ENCODE data around the gene TIGD3.

TIGD3 gene

GRCh38 chr11:65379698-65380459 lies 25.3 kb downstream of the TIGD3 start:
- Histone ChIP-seq H2BK120ac (ENCODE audit: insufficient read depth, low read length, poor library complexity) (peak overlapping the region; percentile 11), H3K9ac (ENCODE audit: low read length) (no peak overlapping the region), H3K4me3 (ENCODE audit: low read depth, low read length) (no peak overlapping the region), H4K91ac (ENCODE audit: low read depth, low read length) (peak overlapping the region; percentile 30), H3K36me3 (ENCODE audit: control insufficient read depth in 1 of 2, insufficient read depth in 2 of 2, low read length in 2 of 2) (no peaks in the 10 kb centered on the region), H4K12ac (ENCODE audit: low read depth, low read length) (no peak overlapping the region), H3K4ac (ENCODE audit: low read depth, low read length) (no peak overlapping the region), H3K27me3 (ENCODE audit: insufficient read depth, low read length) (no peaks in the 10 kb centered on the region), H2BK12ac (ENCODE audit: low read length) (peak overlapping the region; percentile 61), H3K23ac (ENCODE audit: low read length) (no peak overlapping the region), H3K9me3 (ENCODE audit: insufficient read depth, low read depth, low read length) (peaks cover 3% of the 10 kb centered on the region), H3K18ac (ENCODE audit: low read length) (no peak overlapping the region), H3K79me2 (ENCODE audit: control insufficient read depth, insufficient read depth, low read length, poor library complexity) (peaks cover 5% of the 10 kb centered on the region), H2BK5ac (ENCODE audit: low read depth, low read length, poor library complexity) (peak overlapping the region; percentile 6), H3K4me2 (ENCODE audit: low read length) (no peak overlapping the region), H4K8ac (ENCODE audit: low read depth, low read length) (no peak overlapping the region), H3K79me1 (ENCODE audit: low read length) (peaks cover 27% of the 10 kb centered on the region), H3K14ac (ENCODE audit: low read length) (peak overlapping the region; percentile 29), H3K27ac (ENCODE audit: low read depth, low read length) (no peak overlapping the region), H2AFZ (ENCODE audit: insufficient read depth, low read length, poor library complexity) (no peak overlapping the region), H3K4me1 (ENCODE audit: control insufficient read depth in 1 of 2, insufficient read depth in 2 of 2, low read length in 2 of 2) (peaks cover 29 to 30% of the 10 kb centered on the region in 2 experiments), H2AK5ac (ENCODE audit: low read length) (peak overlapping the region; percentile 72)
- no peak for DNase-seq
- no CpG with 5 or more reads among the region's 13 CpGs for WGBS (ENCODE audit: extremely low coverage, insufficient coverage, insufficient read length)

- Histone ChIP-seq H3K79me2 (ENCODE audit: control insufficient read depth, insufficient read depth, low read length, poor library complexity) (peaks cover 5% of the 10 kb centered on the region), H3K79me1 (ENCODE audit: low read length) (peaks cover 31% of the 10 kb centered on the region), H3K4me3 (ENCODE audit: low read depth, low read length) (no peak overlapping the region), H3K4me1 (ENCODE audit: control insufficient read depth in 1 of 2, insufficient read depth in 2 of 2, low read length in 2 of 2) (peaks cover 34 to 37% of the 10 kb centered on the region in 2 experiments), H3K9ac (ENCODE audit: low read length) (no peak overlapping the region), H3K23ac (ENCODE audit: low read length) (no peak overlapping the region), H3K27ac (ENCODE audit: low read depth, low read length) (no peak overlapping the region), H3K36me3 (ENCODE audit: control insufficient read depth in 1 of 2, insufficient read depth in 2 of 2, low read length in 2 of 2) (no peaks in the 10 kb centered on the region), H4K8ac (ENCODE audit: low read depth, low read length) (no peak overlapping the region), H2BK120ac (ENCODE audit: insufficient read depth, low read length, poor library complexity) (peak overlapping the region; percentile 26), H3K4ac (ENCODE audit: low read depth, low read length) (peak overlapping the region; percentile 13), H3K14ac (ENCODE audit: low read length) (peak overlapping the region; percentile 49), H3K9me3 (ENCODE audit: insufficient read depth, low read depth, low read length) (no peaks in the 10 kb centered on the region), H3K27me3 (ENCODE audit: insufficient read depth, low read length) (no peaks in the 10 kb centered on the region), H2BK5ac (ENCODE audit: low read depth, low read length, poor library complexity) (peak overlapping the region; percentile 6), H4K12ac (ENCODE audit: low read depth, low read length) (no peak overlapping the region), H2AK5ac (ENCODE audit: low read length) (peak overlapping the region; percentile 95), H3K18ac (ENCODE audit: low read length) (peak overlapping the region; percentile 48), H3K4me2 (ENCODE audit: low read length) (no peak overlapping the region), H2BK12ac (ENCODE audit: low read length) (peak overlapping the region; percentile 89), H2AFZ (ENCODE audit: insufficient read depth, low read length, poor library complexity) (no peak overlapping the region), H4K91ac (ENCODE audit: low read depth, low read length) (peak overlapping the region; percentile 80)
- WGBS (ENCODE audit: extremely low coverage, insufficient coverage, insufficient read length) = no CpG with 5 or more reads among the region's 16 CpGs
- DNase-seq = no peak
These were observed 26.0 kb downstream of the TIGD3 start for GRCh38 chr11:65380460-65381119.

- H3K79me2 ChIP-seq (ENCODE audit: control insufficient read depth, insufficient read depth, low read length, poor library complexity) = peaks cover 8% of the 10 kb centered on the region
- H3K27me3 ChIP-seq (ENCODE audit: insufficient read depth, low read length) = no peaks in the 10 kb centered on the region
- no peak overlapping the region for H3K4ac ChIP-seq (ENCODE audit: low read depth, low read length)
- peak overlapping the region; percentile 94 for H4K91ac ChIP-seq (ENCODE audit: low read depth, low read length)
- H3K14ac ChIP-seq (ENCODE audit: low read length) = no peak overlapping the region
- no peaks in the 10 kb centered on the region for H3K9me3 ChIP-seq (ENCODE audit: insufficient read depth, low read depth, low read length)
- peak; percentile 84 to 87 for DNase-seq
- peaks cover 38 to 41% of the 10 kb centered on the region in 2 experiments for H3K4me1 ChIP-seq (ENCODE audit: control insufficient read depth in 1 of 2, insufficient read depth in 2 of 2, low read length in 2 of 2)
- no peak overlapping the region for H2BK12ac ChIP-seq (ENCODE audit: low read length)
- H3K9ac ChIP-seq (ENCODE audit: low read length) = no peak overlapping the region
- H3K4me3 ChIP-seq (ENCODE audit: low read depth, low read length) = no peak overlapping the region
- peak overlapping the region; percentile 86 for H4K8ac ChIP-seq (ENCODE audit: low read depth, low read length)
- peak overlapping the region; percentile 91 for H2BK5ac ChIP-seq (ENCODE audit: low read depth, low read length, poor library complexity)
- peak overlapping the region; percentile 47 for H2AFZ ChIP-seq (ENCODE audit: insufficient read depth, low read length, poor library complexity)
- H3K36me3 ChIP-seq (ENCODE audit: control insufficient read depth in 1 of 2, insufficient read depth in 2 of 2, low read length in 2 of 2) = no peaks in the 10 kb centered on the region
- H2AK5ac ChIP-seq (ENCODE audit: low read length) = no peak overlapping the region
- H4K12ac ChIP-seq (ENCODE audit: low read depth, low read length) = no peak overlapping the region
- peak overlapping the region; percentile 83 for H2BK120ac ChIP-seq (ENCODE audit: insufficient read depth, low read length, poor library complexity)
- H3K27ac ChIP-seq (ENCODE audit: low read depth, low read length) = peak overlapping the region; percentile 86
- H3K18ac ChIP-seq (ENCODE audit: low read length) = peak overlapping the region; percentile 79
- H3K79me1 ChIP-seq (ENCODE audit: low read length) = peaks cover 38% of the 10 kb centered on the region
- H3K4me2 ChIP-seq (ENCODE audit: low read length) = peak overlapping the region; percentile 43
- no peak overlapping the region for H3K23ac ChIP-seq (ENCODE audit: low read length)
- WGBS (ENCODE audit: extremely low coverage, insufficient coverage, insufficient read length) = no CpG with 5 or more reads among the region's 6 CpGs
These were observed 27.1 kb downstream of the TIGD3 start for GRCh38 chr11:65381716-65382032.

GRCh38 chr11:65382033-65382803 lies 27.7 kb downstream of the TIGD3 start, which contains the start of gene SLC25A45:
TSS of gene SLC25A45 (minus strand) at chr11:65382646. CDS start at chr11:65381951, 695 bp downstream.
- no peaks in the 10 kb centered on the region for H3K9me3 ChIP-seq (ENCODE audit: insufficient read depth, low read depth, low read length)
- peak within 1 kb of the TSS; percentile 95 for H4K91ac ChIP-seq (ENCODE audit: low read depth, low read length)
- peak within 1 kb of the TSS; percentile 48 for H4K12ac ChIP-seq (ENCODE audit: low read depth, low read length)
- peaks cover 11% of the 10 kb centered on the region for H3K79me2 ChIP-seq (ENCODE audit: control insufficient read depth, insufficient read depth, low read length, poor library complexity)
- peaks cover 38 to 41% of the 10 kb centered on the region in 2 experiments for H3K4me1 ChIP-seq (ENCODE audit: control insufficient read depth in 1 of 2, insufficient read depth in 2 of 2, low read length in 2 of 2)
- no peak within 1 kb of the TSS for H3K4me3 ChIP-seq (ENCODE audit: low read depth, low read length)
- H3K4me2 ChIP-seq (ENCODE audit: low read length) = peak within 1 kb of the TSS; percentile 49
- H3K4ac ChIP-seq (ENCODE audit: low read depth, low read length) = peak within 1 kb of the TSS; percentile 76
- H2BK5ac ChIP-seq (ENCODE audit: low read depth, low read length, poor library complexity) = peak within 1 kb of the TSS; percentile 92
- peak within 1 kb of the TSS; percentile 74 for H2BK12ac ChIP-seq (ENCODE audit: low read length)
- H3K14ac ChIP-seq (ENCODE audit: low read length) = peak within 1 kb of the TSS; percentile 78
- no CpG with 5 or more reads among the region's 27 CpGs for WGBS (ENCODE audit: extremely low coverage, insufficient coverage, insufficient read length)
- no peak within 1 kb of the TSS for H3K9ac ChIP-seq (ENCODE audit: low read length)
- peaks cover 41% of the 10 kb centered on the region for H3K79me1 ChIP-seq (ENCODE audit: low read length)
- H3K36me3 ChIP-seq (ENCODE audit: control insufficient read depth in 1 of 2, insufficient read depth in 2 of 2, low read length in 2 of 2) = no peaks in the 10 kb centered on the region
- H2AK5ac ChIP-seq (ENCODE audit: low read length) = peak within 1 kb of the TSS; percentile 33
- H2AFZ ChIP-seq (ENCODE audit: insufficient read depth, low read length, poor library complexity) = peak within 1 kb of the TSS; percentile 47
- H4K8ac ChIP-seq (ENCODE audit: low read depth, low read length) = peak within 1 kb of the TSS; percentile 86
- peak within 1 kb of the TSS; percentile 95 for H2BK120ac ChIP-seq (ENCODE audit: insufficient read depth, low read length, poor library complexity)
- H3K27me3 ChIP-seq (ENCODE audit: insufficient read depth, low read length) = no peaks in the 10 kb centered on the region
- no peak within 1 kb of the TSS for H3K23ac ChIP-seq (ENCODE audit: low read length)
- H3K18ac ChIP-seq (ENCODE audit: low read length) = peak within 1 kb of the TSS; percentile 79
- peak; percentile 96 for DNase-seq
- H3K27ac ChIP-seq (ENCODE audit: low read depth, low read length) = peak within 1 kb of the TSS; percentile 86

Measured in trophoblast cell (in vitro differentiated cells and primary cell).